Ovary (tissue), 9 donors: ENCODE results near the gene LCN6. TPM values are rescaled to one million over a fixed set of nuclear protein-coding genes. Genes with fewer than 3 reads are reported as not detected.

Experiments used
- DNase-seq, 5 donors: peaks; one replicate each; pipeline ENCODE4 v3.0.0-alpha.2; 2019 to 2020
- H3K27ac ChIP-seq, 2 donors: fragments of 200-600 bp; one replicate each; pipeline versions ENCODE4 v1.5.1 to v1.8.0; 2019 to 2022
- H3K27me3 ChIP-seq: fragments of 200-600 bp; one replicate; pipeline ENCODE4 v1.8.0; 2022
- H3K36me3 ChIP-seq: fragments of 200-600 bp; sonication (generic); one replicate; pipeline ENCODE4 v1.5.1; 2019
- H3K4me1 ChIP-seq: one replicate; pipeline ENCODE4 v1.8.1; 2013; ENCODE audit warnings: mild to moderate bottlenecking, moderate library complexity; ENCODE audit not compliant: insufficient read depth
- H3K4me3 ChIP-seq: fragments of 200-600 bp; sonication (generic); one replicate; pipeline ENCODE4 v1.5.1; 2017
- H3K9me3 ChIP-seq, 2 donors: fragments of 200-600 bp in 1 of 2; sonication (generic) in 1 of 2; one replicate each; pipeline versions ENCODE4 v1.5.1 to v1.8.1; 2013 to 2019; ENCODE audit warnings: mild to moderate bottlenecking in 1 of 2, moderate library complexity in 1 of 2
- EP300 ChIP-seq: sonication (generic); formaldehyde crosslinking; IDR thresholded peaks from one replicate; pipeline ENCODE4 v1.6.1; 2017; ENCODE audit warnings: antibody characterized with exemption
- POLR2A ChIP-seq: fragments of 450-650 bp; IDR thresholded peaks from one replicate; pipeline ENCODE4 v1.6.1; 2017; ENCODE audit warnings: antibody characterized with exemption, mild to moderate bottlenecking, moderate library complexity
- WGBS, 3 donors: extraction: QIAGEN DNeasy Blood & Tissue Kit in 1 of 3; methylation state at CpG; one replicate each; pipeline versions ENCODE4 v1.1.5 to v1.1.7; 2013 to 2017; 5-methylcytosine and 5-hydroxymethylcytosine counted together
- intact Hi-C, 4 donors: fragments of 100-400 bp; cut with DNase I; formaldehyde crosslinking; loops; one replicate each; pipeline versions ENCODE4 v1.11.0 to v1.15.1; 2022 to 2023
- polyA plus RNA-seq, 2 donors: library from polyadenylated mRNA; stranded (reverse); fragments of 200-250 nt in 1 of 2; fragments of 350-450 nt in 1 of 2; fragmentation: Illumina TruSeq in 1 of 2; extraction: RNeasy Lipid Tissue Mini Kit (QIAGEN cat#74804) in 1 of 2; gene quantifications; one replicate each; pipeline ENCODE4 v1.2.3, GENCODE V29; 2013 to 2014
- total RNA-seq, 7 donors: library from RNA; depleted of rRNA in 2 of 7; stranded (reverse); fragments of >200 nt in 2 of 7; fragmentation: NEBNext Ultra II Directional in 3 of 7; extraction: Animal tissue kit (Norgen Biotek cat#: 25700) in 3 of 7; gene quantifications; one replicate each; pipeline versions ENCODE4 v1.1.0 to v1.2.4, GENCODE V29; 2016 to 2023
- TF ChIP-seq, protein P1 (sequence below), 3 donors: fragments of 450-650 bp in 2 of 3; fragments of 200-600 bp in 1 of 3; IDR thresholded peaks; one replicate each; pipeline versions ENCODE4 v1.5.1 to v1.8.0; 2016 to 2022; ENCODE audit warnings: antibody characterized with exemption in 3 of 3, mild to moderate bottlenecking in 1 of 3
- donor health status: DM: no; HTN: no; CAD: no; lungs with moderate emphysema.
- donor health status: DM: no; HTN: no; CAD: no.
- donor health status: Bipolar disorder and iron deficiency.
- donor health status: DM: yes; HTN: yes; CAD: no.
- donor health status: DM: no; HTN: no; CAD: no.
- donor health status: DM: yes; HTN: yes; CAD: no.

Gene LCN6
- total and polyA plus RNA-seq, 9 donors, result 1.6 to 59.3 (median 8.3) TPM

DNA sequence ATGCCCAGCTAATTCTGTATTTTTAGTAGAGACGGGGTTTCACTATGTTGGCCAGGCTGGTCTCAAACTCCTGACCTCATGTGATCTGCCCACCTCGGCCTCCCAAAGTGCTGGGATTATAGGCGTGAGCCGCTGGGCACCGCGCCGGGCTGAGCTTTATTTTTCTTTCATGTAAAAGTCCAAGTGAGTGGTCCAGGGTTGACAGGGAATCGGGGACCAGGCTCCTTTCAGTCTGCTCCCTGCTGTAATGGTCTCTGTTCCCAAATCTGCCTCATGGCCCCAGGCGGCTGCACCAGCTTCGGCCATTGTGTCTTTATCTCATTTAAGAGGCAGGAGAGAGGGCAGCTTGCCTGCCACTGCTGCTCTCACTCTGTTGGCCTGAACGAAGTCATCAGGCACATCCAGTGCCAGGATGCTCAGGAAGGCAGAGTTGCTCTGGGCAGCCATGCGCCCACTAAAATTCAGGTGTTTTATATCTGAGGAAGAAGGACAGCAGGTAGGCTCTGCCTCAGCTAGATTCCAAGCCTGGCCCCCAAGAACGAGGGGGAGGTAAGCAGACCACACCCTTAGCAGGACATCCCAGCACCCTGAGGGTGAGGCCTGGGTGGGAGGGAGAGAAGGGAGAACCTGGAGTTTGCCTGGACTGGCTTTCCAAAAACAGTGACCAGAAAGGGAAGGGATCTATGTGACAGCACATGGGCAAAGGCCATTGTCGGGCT lies 46.1 kb upstream of the LCN6 start:
- Histone ChIP-seq H3K4me3 (no peak overlapping the region), H3K4me1 (peaks cover 23% of the 10 kb centered on the region), H3K36me3 (no peaks in the 10 kb centered on the region), H3K27me3 (no peaks in the 10 kb centered on the region), H3K9me3 (no peaks in the 10 kb centered on the region), H3K27ac (no peak overlapping the region)
- peak in 1 of 5 donors; percentile 36 for DNase-seq
- 85 to 91% (median 86%) methylated on average over 14 of the region's 14 CpGs for WGBS, 3 donors
- intact Hi-C loops, result loop anchor here in 1 of 4 donors (10.0 kb wide), 1 partner anchor 50 kb away; the partner anchor contains the start of genes AJM1 and PHPT1
- TF ChIP-seq EP300 (no peak), POLR2A (no peak)
- TF ChIP-seq, protein P1, sequence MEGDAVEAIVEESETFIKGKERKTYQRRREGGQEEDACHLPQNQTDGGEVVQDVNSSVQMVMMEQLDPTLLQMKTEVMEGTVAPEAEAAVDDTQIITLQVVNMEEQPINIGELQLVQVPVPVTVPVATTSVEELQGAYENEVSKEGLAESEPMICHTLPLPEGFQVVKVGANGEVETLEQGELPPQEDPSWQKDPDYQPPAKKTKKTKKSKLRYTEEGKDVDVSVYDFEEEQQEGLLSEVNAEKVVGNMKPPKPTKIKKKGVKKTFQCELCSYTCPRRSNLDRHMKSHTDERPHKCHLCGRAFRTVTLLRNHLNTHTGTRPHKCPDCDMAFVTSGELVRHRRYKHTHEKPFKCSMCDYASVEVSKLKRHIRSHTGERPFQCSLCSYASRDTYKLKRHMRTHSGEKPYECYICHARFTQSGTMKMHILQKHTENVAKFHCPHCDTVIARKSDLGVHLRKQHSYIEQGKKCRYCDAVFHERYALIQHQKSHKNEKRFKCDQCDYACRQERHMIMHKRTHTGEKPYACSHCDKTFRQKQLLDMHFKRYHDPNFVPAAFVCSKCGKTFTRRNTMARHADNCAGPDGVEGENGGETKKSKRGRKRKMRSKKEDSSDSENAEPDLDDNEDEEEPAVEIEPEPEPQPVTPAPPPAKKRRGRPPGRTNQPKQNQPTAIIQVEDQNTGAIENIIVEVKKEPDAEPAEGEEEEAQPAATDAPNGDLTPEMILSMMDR (IDR thresholded peaks at IDR 0.05), result no peak

DNA sequence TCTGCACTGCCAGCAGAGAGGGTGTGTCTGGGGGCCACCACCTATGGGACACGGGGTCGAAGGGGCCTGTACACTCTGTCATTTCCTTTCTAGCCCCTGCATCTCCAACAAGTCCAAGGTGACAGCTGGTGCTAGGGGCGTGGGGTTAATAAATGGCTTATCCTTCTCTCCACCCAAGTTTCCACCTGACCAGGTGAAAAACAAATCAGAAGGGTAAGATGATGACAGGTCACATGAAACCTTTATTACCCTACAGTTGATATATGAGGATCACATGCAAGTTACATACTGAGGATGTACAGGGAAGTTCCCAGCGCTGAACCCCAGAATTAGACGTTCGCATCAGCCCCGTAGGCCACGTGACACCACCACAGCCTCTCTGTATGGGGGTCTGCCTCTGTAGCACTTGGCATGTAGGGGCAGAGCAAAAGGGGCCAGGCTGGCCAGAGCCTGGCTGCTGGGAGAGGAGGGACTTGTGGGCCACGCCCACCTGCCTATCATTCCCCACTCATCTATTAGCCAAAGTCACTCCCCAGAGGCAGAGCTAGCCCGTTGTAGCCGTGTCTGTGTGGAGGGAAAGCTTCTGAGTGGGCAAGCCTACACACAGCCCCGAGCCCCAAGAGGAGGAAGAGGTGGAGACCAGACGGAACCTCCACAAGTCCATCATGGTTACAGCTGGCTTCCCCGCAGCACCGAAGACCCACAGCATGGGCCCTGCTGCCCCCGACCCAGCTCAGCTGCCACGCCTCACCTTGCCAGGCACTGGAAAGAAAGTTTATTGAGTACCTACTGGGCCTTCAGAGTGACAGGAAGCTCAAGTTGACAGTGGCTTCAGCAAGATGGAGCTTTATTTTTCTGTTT lies 45.0 kb upstream of the LCN6 start:
- Histone ChIP-seq H3K27ac (no peak overlapping the region), H3K36me3 (no peaks in the 10 kb centered on the region), H3K4me3 (no peak overlapping the region), H3K4me1 (peaks cover 16% of the 10 kb centered on the region), H3K9me3 (no peaks in the 10 kb centered on the region), H3K27me3 (no peaks in the 10 kb centered on the region)
- intact Hi-C loops, result loop anchor here in 1 of 4 donors (10.0 kb wide), 1 partner anchor 51 kb away; the partner anchor contains the start of genes AJM1 and PHPT1
- TF ChIP-seq EP300 (no peak), POLR2A (no peak)
- TF ChIP-seq, protein P1 (IDR thresholded peaks at IDR 0.05), result no peak
- peak in 2 of 5 donors; percentile 46 to 47 for DNase-seq
- 77 to 78% (median 77%) methylated on average over 17 of the region's 17 CpGs for WGBS, 3 donors

DNA sequence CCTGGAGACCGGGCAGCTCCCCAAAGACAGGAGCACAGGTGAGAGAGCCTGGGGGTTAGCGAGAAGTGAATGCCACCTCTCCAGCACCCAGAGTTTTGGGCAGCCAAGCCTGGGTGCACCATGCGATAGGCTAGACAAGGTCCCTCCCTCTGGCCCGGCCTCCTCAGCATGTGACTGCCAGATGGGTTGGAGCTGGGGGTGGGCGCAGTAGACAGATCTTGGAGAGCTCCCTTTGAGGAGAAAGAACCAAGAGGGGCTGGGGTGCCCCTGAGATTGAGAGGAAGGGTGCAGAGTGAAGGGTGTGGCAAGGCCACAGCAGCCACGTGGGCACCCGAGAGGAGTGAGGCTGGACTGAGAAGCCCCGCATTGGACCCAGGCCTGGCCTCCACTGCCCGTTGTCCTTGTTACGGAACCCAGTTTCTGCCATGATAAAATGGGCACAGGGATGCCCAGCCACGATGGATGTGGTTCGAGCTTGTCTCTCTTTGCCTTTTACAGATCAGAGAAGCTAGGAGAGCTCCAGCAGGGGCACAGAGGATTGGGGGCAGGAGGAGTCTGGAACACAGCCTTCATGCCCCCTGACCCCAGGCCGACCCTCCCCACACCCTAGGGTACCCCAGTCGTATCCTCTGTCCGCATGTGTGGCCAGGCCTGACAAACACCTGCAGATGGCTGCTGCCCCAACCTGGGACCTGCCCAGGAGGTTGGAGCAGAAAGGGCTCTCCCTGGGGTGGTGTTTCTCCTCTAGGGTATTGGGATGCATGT lies 44.2 kb upstream of the LCN6 start:
- H3K27ac ChIP-seq, result peak overlapping the region in 1 of 2 donors; percentile 82
- H3K27me3 ChIP-seq, result no peaks in the 10 kb centered on the region
- H3K36me3 ChIP-seq, result no peaks in the 10 kb centered on the region
- intact Hi-C loops, result loop anchor here in 1 of 4 donors (10.0 kb wide), 1 partner anchor 52 kb away; the partner anchor contains the start of genes AJM1 and PHPT1
- WGBS, 3 donors, result 58 to 76% (median 59%) methylated on average over 15 of the region's 15 CpGs
- H3K4me3 ChIP-seq, result no peak overlapping the region
- H3K9me3 ChIP-seq, result no peaks in the 10 kb centered on the region
- TF ChIP-seq POLR2A (no peak), EP300 (no peak)
- TF ChIP-seq, protein P1 (IDR thresholded peaks at IDR 0.05), result no peak
- H3K4me1 ChIP-seq, result peaks cover 13% of the 10 kb centered on the region
- peak in 3 of 5 donors; percentile 49 to 58 (median 55) for DNase-seq
